B cell (primary cell): ENCODE data around the gene CHD6. TPM values are rescaled to one million over a fixed set of nuclear protein-coding genes. Genes with fewer than 3 reads are reported as not detected.

Experiments
- ATAC-seq: fragments of 200-7000 bp; cut with Tn5 transposase; one replicate; pipeline ENCODE4 v1.10.0; 2021; ENCODE audit warnings: low read depth, mild to moderate bottlenecking, moderate number of reproducible peaks, moderate library complexity
- CTCF ChIA-PET: fragments of 350-600 bp; sonication (Branson Sonifier 250); formaldehyde crosslinking; loops from one replicate; lab custom pipeline; 2021; ENCODE audit warnings: antibody characterized with exemption, inconsistent platforms; lab: Charles Lee
- POLR2A ChIA-PET: fragments of 350-600 bp; sonication (Branson Sonifier 250); formaldehyde crosslinking; loops from one replicate; lab custom pipeline; 2021; ENCODE audit warnings: antibody characterized with exemption; lab: Charles Lee
- DNase-seq: peaks from one replicate; pipeline ENCODE4 v3.0.0; 2013
- H2AFZ ChIP-seq: 2 replicates; pipeline ENCODE4 v1.6.1; 2012; ENCODE audit warnings: mild to moderate bottlenecking, low read depth, low read length; ENCODE audit not compliant: insufficient read depth, poor library complexity, severe bottlenecking
- H3K27ac ChIP-seq, 2 donors: 1 replicate in 1 of 2; 2 replicates in 1 of 2; pipeline ENCODE4 v1.5.1; 2012 to 2013; ENCODE audit warnings: low read length in 2 of 2, mild to moderate bottlenecking in 2 of 2, moderate library complexity in 1 of 2
- H3K27me3 ChIP-seq, 4 experiments: fragments of 200-600 bp in 1 of 4; sonication (generic) in 1 of 4; replicated peaks in 1 of 4; 1 replicate in 2 of 4; 2 replicates in 2 of 4; pipeline versions ENCODE4 v1.6.1 to v1.7.0; 2013 to 2016; ENCODE audit warnings: low read length in 3 of 4, mild to moderate bottlenecking in 2 of 4, mixed read lengths in 1 of 4, moderate library complexity in 1 of 4; ENCODE audit not compliant: insufficient read depth in 4 of 4, control insufficient read depth in 3 of 4; ENCODE audit errors: control extremely low read depth in 1 of 4
- H3K36me3 ChIP-seq, 2 experiments: replicated peaks in 1 of 2; 1 replicate in 1 of 2; 2 replicates in 1 of 2; pipeline versions ENCODE4 v1.6.1 to v1.7.1; 2013; ENCODE audit warnings: low read length in 1 of 2; ENCODE audit not compliant: insufficient read depth in 2 of 2, control insufficient read depth in 1 of 2; ENCODE audit errors: control extremely low read depth in 1 of 2, extremely low read depth in 1 of 2
- H3K4me1 ChIP-seq, 2 donors: fragments of 200-600 bp in 1 of 2; sonication (generic) in 1 of 2; 1 replicate in 1 of 2; 2 replicates in 1 of 2; pipeline versions ENCODE4 v1.5.1 to v1.6.1; 2013 to 2017; ENCODE audit warnings: low read length in 2 of 2; ENCODE audit not compliant: control insufficient read depth in 2 of 2, insufficient read depth in 2 of 2
- H3K4me2 ChIP-seq: replicated peaks from 2 replicates; pipeline ENCODE3; 2012; ENCODE audit warnings: mild to moderate bottlenecking, low read depth, low read length; ENCODE audit not compliant: poor library complexity, severe bottlenecking
- H3K4me3 ChIP-seq, 5 experiments: fragments of 200-600 bp in 1 of 5; sonication (generic) in 1 of 5; 1 replicate in 3 of 5; 2 replicates in 2 of 5; pipeline versions ENCODE4 v1.5.1 to v1.7.0; 2011 to 2016; ENCODE audit warnings: low read length in 4 of 5, mild to moderate bottlenecking in 4 of 5, low read depth in 2 of 5, control low read depth in 1 of 5, moderate library complexity in 1 of 5; ENCODE audit not compliant: insufficient read depth in 1 of 5; ENCODE audit errors: control extremely low read depth in 1 of 5, extremely low read depth in 1 of 5
- H3K79me2 ChIP-seq: fragments of 200-600 bp; sonication (generic); one replicate; pipeline ENCODE4 v1.6.0; 2016; ENCODE audit warnings: low read length; ENCODE audit not compliant: control insufficient read depth, insufficient read depth
- H3K9ac ChIP-seq: fragments of 200-600 bp; sonication (generic); 2 replicates; pipeline ENCODE4 v1.6.1; 2017; ENCODE audit warnings: mild to moderate bottlenecking, low read length, moderate library complexity
- H3K9me3 ChIP-seq, 3 donors: one replicate each; pipeline versions ENCODE4 v1.6.1 to v1.7.1; 2013; ENCODE audit warnings: low read length in 2 of 3; ENCODE audit not compliant: control insufficient read depth in 2 of 3, insufficient read depth in 1 of 3; ENCODE audit errors: control extremely low read depth in 1 of 3
- H4K20me1 ChIP-seq: 2 replicates; pipeline ENCODE4 v1.6.0; 2012; ENCODE audit warnings: mild to moderate bottlenecking, low read length; ENCODE audit not compliant: insufficient read depth, control insufficient read depth, poor library complexity, severe bottlenecking
- H3K27ac Mint-ChIP-seq: one replicate; pipeline ENCODE4 v1.8.0; 2021; ENCODE audit warnings: mixed read lengths
- H3K27me3 Mint-ChIP-seq: one replicate; pipeline ENCODE4 v1.8.0; 2021; ENCODE audit warnings: mixed read lengths
- H3K4me1 Mint-ChIP-seq: one replicate; pipeline ENCODE4 v1.8.0; 2021; ENCODE audit warnings: mixed read lengths
- H3K4me3 Mint-ChIP-seq: one replicate; pipeline ENCODE4 v1.8.0; 2021; ENCODE audit warnings: mixed read lengths
- H3K9me3 Mint-ChIP-seq: one replicate; pipeline ENCODE4 v1.8.0; 2022; ENCODE audit warnings: mixed read lengths; ENCODE audit not compliant: insufficient read depth
- CTCF ChIP-seq: fragments of 200-600 bp; IDR thresholded peaks from one replicate; pipeline ENCODE4 v1.8.0; 2022; ENCODE audit warnings: antibody characterized with exemption, mild to moderate bottlenecking
- EZH2 ChIP-seq: IDR thresholded peaks from 2 replicates; pipeline ENCODE4 v1.6.1; 2012; ENCODE audit warnings: borderline replicate concordance, low read depth, mild to moderate bottlenecking, moderate library complexity, low read length; ENCODE audit not compliant: insufficient read depth, poor library complexity, severe bottlenecking
- WGBS: methylation state at CpG from one replicate; pipeline ENCODE4 v1.1.5; 2013; ENCODE audit warnings: missing lambda C conversion rate; ENCODE audit not compliant: insufficient coverage; 5-methylcytosine and 5-hydroxymethylcytosine counted together
- intact Hi-C: fragments of 100-400 bp; cut with micrococcal nuclease; formaldehyde crosslinking; loops from one replicate; pipeline ENCODE4 v1.10.0; 2022
- polyA plus RNA-seq: library from polyadenylated mRNA; depleted of rRNA; stranded (reverse); fragments of >200 nt; gene quantifications from 2 replicates; pipeline ENCODE4 v1.2.3, GENCODE V29; 2012
- total RNA-seq, 2 donors: library from RNA; stranded (reverse); fragments of 120-200 nt in 1 of 2; gene quantifications; 1 replicate in 1 of 2; 2 replicates in 1 of 2; pipeline versions ENCODE4 v1.2.3 to v1.2.4, GENCODE V29; 2013 to 2022

CHD6 gene
- total and polyA plus RNA-seq, 2 donors (not counting 1 experiment from before 2014, with no cell fraction given): 10.3 to 117 TPM

GRCh38 chr20:41643504-41643938 is 25.3 kb upstream of the CHD6 start:
- no peak overlapping the region for H3K4me2 ChIP-seq
- Mint-ChIP-seq H3K4me1 (no peaks in the 10 kb centered on the region), H3K27me3 (peaks cover 49% of the 10 kb centered on the region), H3K9me3 (no peaks in the 10 kb centered on the region), H3K27ac (no peak overlapping the region), H3K4me3 (no peak overlapping the region)
- no peak for DNase-seq
- ATAC-seq: no peak
- no peaks in the 10 kb centered on the region for H3K36me3 ChIP-seq
- H2AFZ ChIP-seq: no peak overlapping the region
- intact Hi-C loops: no loop called here
- no peaks in the 10 kb centered on the region for H3K79me2 ChIP-seq
- H4K20me1 ChIP-seq: no peaks in the 10 kb centered on the region
- no peak overlapping the region for H3K4me3 ChIP-seq
- CTCF ChIA-PET: no interaction called here
- H3K9me3 ChIP-seq: no peaks in the 10 kb centered on the region
- TF ChIP-seq CTCF (no peak), EZH2 (no peak)
- H3K27me3 ChIP-seq: peaks cover 0 to 14% (median 2%) of the 10 kb centered on the region in 4 experiments
- no peak overlapping the region for H3K9ac ChIP-seq
- no peak overlapping the region for H3K27ac ChIP-seq
- 11% methylated on average over 2 of the region's 3 CpGs for WGBS
- no peaks in the 10 kb centered on the region for H3K4me1 ChIP-seq
- POLR2A ChIA-PET: no interaction called here

GRCh38 chr20:41639630-41640029 is 21.5 kb upstream of the CHD6 start:
- Histone ChIP-seq H3K79me2 (no peaks in the 10 kb centered on the region), H2AFZ (no peak overlapping the region), H3K27ac (no peak overlapping the region), H3K27me3 (peaks cover 0 to 24% (median 12%) of the 10 kb centered on the region in 4 experiments), H3K4me3 (no peak overlapping the region), H3K4me1 (no peaks in the 10 kb centered on the region), H3K9me3 (no peaks in the 10 kb centered on the region), H3K4me2 (no peak overlapping the region), H3K9ac (no peak overlapping the region), H4K20me1 (no peaks in the 10 kb centered on the region), H3K36me3 (no peaks in the 10 kb centered on the region)
- Mint-ChIP-seq H3K27me3 (peaks cover 36% of the 10 kb centered on the region), H3K27ac (no peak overlapping the region), H3K9me3 (no peaks in the 10 kb centered on the region), H3K4me3 (no peak overlapping the region), H3K4me1 (no peaks in the 10 kb centered on the region)
- ATAC-seq (no peak), DNase-seq (no peak)
- intact Hi-C loops: no loop called here
- ChIA-PET POLR2A (no interaction called here), CTCF (no interaction called here)
- no peak for TF ChIP-seq CTCF
- no peak for TF ChIP-seq EZH2
- 78% methylated on average over 1 of the region's 2 CpGs for WGBS
